ENCODE measurements around the gene PRR20G.
"Not testable (repeated sequence)": the region's sequence is repeated elsewhere in the genome, so short reads cannot be mapped to it uniquely, and the experiment has no call there.

DNA sequence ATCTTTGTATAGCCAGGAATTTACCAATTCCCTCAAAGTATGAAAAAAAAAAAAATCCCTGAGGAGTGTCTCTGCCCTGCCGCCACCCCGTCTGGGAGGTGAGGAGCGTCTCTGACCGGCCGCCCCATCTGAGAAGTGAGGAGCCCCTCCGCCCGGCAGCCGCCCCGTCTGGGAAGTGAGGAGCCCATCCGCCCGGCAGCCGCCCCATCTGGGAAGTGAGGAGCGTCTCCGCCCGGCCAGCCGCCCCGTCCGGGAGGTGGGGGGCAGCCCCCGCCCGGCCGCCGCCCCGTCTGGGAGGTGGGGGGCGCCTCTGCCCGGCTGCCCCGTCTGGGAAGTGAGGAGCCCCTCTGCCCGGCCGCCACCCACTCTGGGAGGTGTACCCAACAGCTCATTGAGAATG, 21.0 kb upstream of the PRR20G start:
- TF ChIP-seq EZH2phosphoT487 (IDR thresholded peaks at IDR 0.05): not testable (repeated sequence)
- TF ChIP-seq, protein P1, sequence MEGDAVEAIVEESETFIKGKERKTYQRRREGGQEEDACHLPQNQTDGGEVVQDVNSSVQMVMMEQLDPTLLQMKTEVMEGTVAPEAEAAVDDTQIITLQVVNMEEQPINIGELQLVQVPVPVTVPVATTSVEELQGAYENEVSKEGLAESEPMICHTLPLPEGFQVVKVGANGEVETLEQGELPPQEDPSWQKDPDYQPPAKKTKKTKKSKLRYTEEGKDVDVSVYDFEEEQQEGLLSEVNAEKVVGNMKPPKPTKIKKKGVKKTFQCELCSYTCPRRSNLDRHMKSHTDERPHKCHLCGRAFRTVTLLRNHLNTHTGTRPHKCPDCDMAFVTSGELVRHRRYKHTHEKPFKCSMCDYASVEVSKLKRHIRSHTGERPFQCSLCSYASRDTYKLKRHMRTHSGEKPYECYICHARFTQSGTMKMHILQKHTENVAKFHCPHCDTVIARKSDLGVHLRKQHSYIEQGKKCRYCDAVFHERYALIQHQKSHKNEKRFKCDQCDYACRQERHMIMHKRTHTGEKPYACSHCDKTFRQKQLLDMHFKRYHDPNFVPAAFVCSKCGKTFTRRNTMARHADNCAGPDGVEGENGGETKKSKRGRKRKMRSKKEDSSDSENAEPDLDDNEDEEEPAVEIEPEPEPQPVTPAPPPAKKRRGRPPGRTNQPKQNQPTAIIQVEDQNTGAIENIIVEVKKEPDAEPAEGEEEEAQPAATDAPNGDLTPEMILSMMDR (IDR thresholded peaks at IDR 0.05): not testable (repeated sequence)
